Coronary artery (tissue), 2 donors: ENCODE data around the gene CLEC16A.

Experiments used
- DNase-seq: peaks from one replicate; pipeline ENCODE4 v3.0.0-alpha.2; 2017; ENCODE audit warnings: low spot score
- H3K27ac ChIP-seq, 2 donors: fragments of 200-600 bp; sonication (generic); one replicate each; pipeline ENCODE4 v1.5.1; 2016 to 2019
- H3K4me3 ChIP-seq: fragments of 200-600 bp; sonication (generic); 2 replicates; pipeline ENCODE4 v1.5.1; 2016; ENCODE audit warnings: mild to moderate bottlenecking, moderate library complexity
- TF ChIP-seq, protein P1 (sequence below): fragments of 200-600 bp; sonication (generic); IDR thresholded peaks from one replicate; pipeline ENCODE4 v1.5.1; 2019; ENCODE audit warnings: antibody characterized with exemption

The CLEC16A gene

DNA sequence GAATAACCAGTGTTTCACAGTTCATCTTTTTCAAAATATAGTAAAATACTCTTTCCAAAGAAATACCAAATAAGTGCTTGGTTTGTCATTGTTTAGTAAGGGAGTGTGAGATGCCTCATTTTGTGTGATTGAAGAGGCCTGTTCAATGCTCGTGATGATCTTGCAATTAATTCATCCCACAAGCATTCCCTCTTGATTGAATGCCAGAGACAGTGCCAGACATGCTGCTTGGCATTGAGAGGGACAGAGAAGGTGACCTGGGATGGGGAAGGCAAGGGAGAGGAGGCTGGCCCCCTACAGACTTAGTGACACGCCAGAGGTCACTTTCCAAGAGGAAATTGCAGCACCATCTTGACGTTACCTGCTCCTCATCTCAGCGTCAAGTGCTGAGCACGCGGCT is 49.3 kb downstream of the CLEC16A start:
- H3K4me3 ChIP-seq = no peak overlapping the region
- DNase-seq = no peak
- TF ChIP-seq, protein P1, sequence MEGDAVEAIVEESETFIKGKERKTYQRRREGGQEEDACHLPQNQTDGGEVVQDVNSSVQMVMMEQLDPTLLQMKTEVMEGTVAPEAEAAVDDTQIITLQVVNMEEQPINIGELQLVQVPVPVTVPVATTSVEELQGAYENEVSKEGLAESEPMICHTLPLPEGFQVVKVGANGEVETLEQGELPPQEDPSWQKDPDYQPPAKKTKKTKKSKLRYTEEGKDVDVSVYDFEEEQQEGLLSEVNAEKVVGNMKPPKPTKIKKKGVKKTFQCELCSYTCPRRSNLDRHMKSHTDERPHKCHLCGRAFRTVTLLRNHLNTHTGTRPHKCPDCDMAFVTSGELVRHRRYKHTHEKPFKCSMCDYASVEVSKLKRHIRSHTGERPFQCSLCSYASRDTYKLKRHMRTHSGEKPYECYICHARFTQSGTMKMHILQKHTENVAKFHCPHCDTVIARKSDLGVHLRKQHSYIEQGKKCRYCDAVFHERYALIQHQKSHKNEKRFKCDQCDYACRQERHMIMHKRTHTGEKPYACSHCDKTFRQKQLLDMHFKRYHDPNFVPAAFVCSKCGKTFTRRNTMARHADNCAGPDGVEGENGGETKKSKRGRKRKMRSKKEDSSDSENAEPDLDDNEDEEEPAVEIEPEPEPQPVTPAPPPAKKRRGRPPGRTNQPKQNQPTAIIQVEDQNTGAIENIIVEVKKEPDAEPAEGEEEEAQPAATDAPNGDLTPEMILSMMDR = no peak
- H3K27ac ChIP-seq = no peak overlapping the region

DNA sequence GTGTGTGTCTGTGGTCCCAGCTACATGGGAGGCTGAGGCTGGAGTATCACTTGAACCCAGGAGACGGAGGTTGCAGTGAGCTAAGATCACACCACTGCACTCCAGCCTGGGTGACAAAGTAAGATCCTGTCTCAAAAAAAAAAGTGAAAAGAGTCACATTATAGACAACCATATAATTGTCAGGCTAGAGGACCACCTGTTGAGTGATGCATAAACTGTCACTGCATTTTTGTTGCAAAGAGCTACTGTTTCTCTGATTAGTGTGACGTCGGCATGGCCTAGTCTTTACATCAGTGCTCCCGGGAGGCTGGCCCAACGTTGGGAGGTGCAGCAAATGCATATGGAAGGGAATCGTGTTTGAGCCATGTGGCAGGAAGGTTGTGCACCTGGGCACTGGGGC is 50.2 kb downstream of the CLEC16A start:
- TF ChIP-seq, protein P1 = no peak
- DNase-seq = no peak
- H3K4me3 ChIP-seq = no peak overlapping the region
- H3K27ac ChIP-seq = no peak overlapping the region

DNA sequence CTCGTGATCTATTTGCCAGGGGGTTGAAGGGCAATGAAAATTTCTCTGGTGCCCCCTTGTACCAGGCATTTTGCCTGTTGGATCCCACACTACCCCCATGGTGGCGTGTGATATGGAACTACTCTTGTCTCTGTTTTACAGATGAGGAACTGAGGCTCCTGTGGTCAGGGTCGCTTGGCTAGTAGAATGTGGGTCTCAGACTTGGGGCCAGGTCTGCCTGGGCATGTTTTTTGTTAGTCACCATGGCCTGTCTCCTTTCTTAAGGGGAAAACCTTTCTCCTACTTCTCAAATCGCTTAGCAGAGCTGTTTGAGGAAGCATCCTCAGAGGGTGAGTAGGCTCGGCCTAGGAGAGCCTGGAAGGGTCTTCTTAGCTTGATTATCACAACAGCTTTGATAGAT is 51.2 kb downstream of the CLEC16A start:
- no peak overlapping the region for H3K27ac ChIP-seq
- no peak overlapping the region for H3K4me3 ChIP-seq
- TF ChIP-seq, protein P1 = no peak
- DNase-seq = no peak

DNA sequence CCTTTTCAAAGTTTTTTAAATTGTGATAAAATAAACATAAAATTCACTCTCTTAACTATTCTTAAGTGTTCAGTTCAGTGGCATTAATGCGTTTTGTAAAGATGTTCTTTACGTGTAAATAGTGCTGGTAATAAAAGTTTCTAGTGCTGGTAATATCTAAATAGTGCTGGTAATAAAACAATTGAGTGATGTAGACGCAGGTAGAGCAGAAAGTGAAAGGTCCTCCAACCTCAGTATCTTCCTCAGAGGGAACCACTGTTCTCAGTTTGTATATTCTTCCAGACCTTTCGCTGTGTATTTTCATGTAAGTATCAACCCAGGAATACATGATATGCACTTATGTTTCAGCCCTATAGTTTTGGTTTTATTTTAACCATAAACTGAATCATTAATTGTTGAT is 53.1 kb downstream of the CLEC16A start:
- TF ChIP-seq, protein P1 = no peak
- Histone ChIP-seq H3K27ac (no peak overlapping the region), H3K4me3 (no peak overlapping the region)
- DNase-seq = no peak

DNA sequence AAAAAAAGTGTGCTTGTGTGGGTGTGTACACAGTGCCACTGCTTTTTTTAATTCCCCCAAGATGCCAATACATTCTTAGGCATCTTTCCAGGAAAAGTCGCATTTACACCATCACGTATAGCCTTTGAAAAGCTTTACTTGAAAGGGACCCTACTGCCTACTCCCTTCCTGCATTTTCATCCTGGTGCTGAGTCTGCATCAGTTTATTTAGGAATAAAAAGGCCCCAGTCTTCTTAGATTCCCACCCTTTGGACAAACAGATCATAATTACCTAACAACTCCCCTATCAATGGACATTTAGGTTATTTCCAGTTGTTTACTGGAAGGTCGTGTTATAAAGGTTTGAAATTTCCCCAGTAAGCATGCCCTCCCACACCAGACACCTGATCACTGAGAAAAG is 54.9 kb downstream of the CLEC16A start:
- TF ChIP-seq, protein P1 = no peak
- DNase-seq = no peak
- no peak overlapping the region for H3K27ac ChIP-seq
- H3K4me3 ChIP-seq = no peak overlapping the region

DNA sequence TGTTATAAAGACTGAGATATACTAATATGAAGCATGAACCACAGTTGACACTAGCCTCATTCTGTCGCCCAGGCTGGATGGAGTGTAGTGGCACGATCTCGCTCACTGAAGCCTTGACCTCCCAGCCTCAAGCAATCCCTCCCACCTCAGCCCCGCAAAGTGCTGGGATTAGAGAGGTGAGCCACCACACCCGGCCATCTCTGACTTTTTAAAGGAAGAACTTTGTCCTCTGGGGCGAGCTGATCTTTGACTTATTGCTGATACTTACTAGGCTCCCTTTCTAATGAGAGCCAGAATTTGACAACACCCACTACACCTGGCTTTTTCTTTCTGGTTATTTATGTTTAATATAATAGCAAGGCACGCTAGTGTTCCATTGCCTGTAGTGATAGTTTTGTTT is 57.2 kb downstream of the CLEC16A start:
- TF ChIP-seq, protein P1 = no peak
- DNase-seq = no peak

DNA sequence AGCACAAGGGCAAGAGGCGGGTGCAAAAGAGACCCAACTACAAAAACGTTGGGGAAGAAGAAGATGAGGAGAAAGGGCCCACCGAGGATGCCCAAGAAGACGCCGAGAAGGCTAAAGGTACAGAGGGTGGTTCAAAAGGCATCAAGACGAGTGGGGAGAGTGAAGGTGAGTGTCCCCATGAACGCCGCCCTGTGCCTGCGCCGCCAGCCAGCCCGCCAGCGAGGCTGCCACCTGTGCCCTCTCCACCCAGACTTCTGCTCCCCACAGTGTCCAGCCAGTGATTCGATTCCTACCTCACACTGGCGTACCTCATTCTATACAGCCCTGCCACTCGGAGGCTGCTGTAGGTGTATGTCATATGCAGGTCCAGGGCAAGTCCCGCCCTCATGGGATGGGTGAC is 58.8 kb downstream of the CLEC16A start:
- TF ChIP-seq, protein P1 = no peak
- no peak for DNase-seq
- Histone ChIP-seq H3K4me3 (no peak overlapping the region), H3K27ac (no peak overlapping the region)

More for the DNA sequence above, 57.2 kb downstream of the CLEC16A start:
- H3K4me3 ChIP-seq = no peak overlapping the region
- no peak overlapping the region for H3K27ac ChIP-seq
